Measurements from ENCODE around the gene PLLP. TPM values are rescaled to one million over a fixed set of nuclear protein-coding genes. Genes with fewer than 3 reads are reported as not detected.

PLLP gene
- total RNA-seq: 0.16 TPM in 1 of 2 replicates, not detected in the other

GRCh38 chr16:57284209-57284951, at the start of gene PLLP:
TSS of gene PLLP (minus strand) at chr16:57284672. CDS start at chr16:57284540, 132 bp downstream.

GRCh38 chr16:57244767-57245471, 39.6 kb downstream of the PLLP start, which contains the start of gene ARL2BP:
TSS of gene ARL2BP (plus strand) at chr16:57245259. CDS start at chr16:57245368, 109 bp downstream.

Other genes with a start within 250 kb of the PLLP start
- 9.6 and 22.8 TPM in 2 replicates for gene CPNE2, start 192.1 kb downstream of the PLLP start, total RNA-seq
- gene PSME3IP1, start 98.6 kb downstream of the PLLP start, total RNA-seq: 50.1 TPM in 2 replicates
- 31.4 and 39.8 TPM in 2 replicates for gene RSPRY1, start 98.3 kb downstream of the PLLP start, total RNA-seq
- gene ARL2BP, start 39.4 kb downstream of the PLLP start, total RNA-seq: 40.5 and 41.6 TPM in 2 replicates
- gene CCL22, start 74.1 kb upstream of the PLLP start, total RNA-seq: not detected in 2 replicates
- under 0.01 TPM in 1 of 2 replicates, not detected in the other for gene CX3CL1, start 87.8 kb upstream of the PLLP start, total RNA-seq
- gene CCL17, start 120.1 kb upstream of the PLLP start, total RNA-seq: not detected in 2 replicates
- gene CIAPIN1, start 162.7 kb upstream of the PLLP start, total RNA-seq: 21.0 and 25.8 TPM in 2 replicates
- 37.8 and 53.7 TPM in 2 replicates for gene COQ9, start 162.8 kb upstream of the PLLP start, total RNA-seq
- 88.1 and 103 TPM in 2 replicates for gene POLR2C, start 178.0 kb upstream of the PLLP start, total RNA-seq
- 20.9 and 28.2 TPM in 2 replicates for gene DOK4, start 201.8 kb upstream of the PLLP start, total RNA-seq